Endodermal cell (in vitro differentiated cells): ENCODE results near the gene ZNF423. TPM values are rescaled to one million over a fixed set of nuclear protein-coding genes. Genes with fewer than 3 reads are reported as not detected.
"Not testable (repeated sequence)": the region's sequence is repeated elsewhere in the genome, so short reads cannot be mapped to it uniquely, and the experiment has no call there.

Experiments used
- DNase-seq: peaks from one replicate; pipeline ENCODE4 v3.0.0-alpha.2; 2017
- H3K27ac ChIP-seq: 2 replicates; pipeline ENCODE4 v1.5.1; 2013; ENCODE audit warnings: mild to moderate bottlenecking, low read depth, low read length, moderate library complexity
- H3K27me3 ChIP-seq: 2 replicates; pipeline ENCODE4 v1.6.1; 2013; ENCODE audit warnings: mild to moderate bottlenecking, low read length, moderate library complexity; ENCODE audit not compliant: insufficient read depth, control insufficient read depth, poor library complexity, severe bottlenecking
- H3K36me3 ChIP-seq: 2 replicates; pipeline ENCODE4 v1.7.0; 2013; ENCODE audit warnings: mild to moderate bottlenecking, low read length, moderate library complexity; ENCODE audit not compliant: control insufficient read depth, insufficient read depth
- H3K4me1 ChIP-seq: one replicate; pipeline ENCODE4 v1.7.0; 2013; ENCODE audit warnings: low read length; ENCODE audit not compliant: control insufficient read depth, insufficient read depth
- H3K4me3 ChIP-seq: 2 replicates; pipeline ENCODE4 v1.5.1; 2013; ENCODE audit warnings: mild to moderate bottlenecking, low read length, moderate library complexity
- H3K9ac ChIP-seq: 2 replicates; pipeline ENCODE4 v1.6.1; 2013; ENCODE audit warnings: mild to moderate bottlenecking, low read length, moderate library complexity; ENCODE audit not compliant: poor library complexity, severe bottlenecking; ENCODE audit errors: extremely low read depth
- H3K9me3 ChIP-seq: 2 replicates; pipeline ENCODE4 v1.6.1; 2013; ENCODE audit warnings: mild to moderate bottlenecking, low read length, moderate library complexity; ENCODE audit not compliant: control insufficient read depth
- H3K27ac Mint-ChIP-seq: 2 replicates; pipeline ENCODE4 v1.8.0; 2020; ENCODE audit warnings: mixed read lengths
- H3K27me3 Mint-ChIP-seq: 2 replicates; pipeline ENCODE4 v1.8.0; 2021; ENCODE audit warnings: mild to moderate bottlenecking, mixed read lengths; ENCODE audit not compliant: insufficient read depth
- H3K36me3 Mint-ChIP-seq: 2 replicates; pipeline ENCODE4 v1.8.0; 2020; ENCODE audit warnings: low read depth, mixed read lengths
- H3K4me1 Mint-ChIP-seq: 2 replicates; pipeline ENCODE4 v1.8.0; 2020; ENCODE audit warnings: mixed read lengths
- H3K4me3 Mint-ChIP-seq: 2 replicates; pipeline ENCODE4 v1.8.0; 2020; ENCODE audit warnings: mild to moderate bottlenecking, moderate library complexity, mixed read lengths
- H3K9me3 Mint-ChIP-seq: 2 replicates; pipeline ENCODE4 v1.8.0; 2020; ENCODE audit warnings: mild to moderate bottlenecking, mixed read lengths
- WGBS, 2 experiments: methylation state at CpG; one replicate each; pipeline versions ENCODE4 v1.1.5 to v1.1.7; 2013; ENCODE audit warnings: missing lambda C conversion rate in 2 of 2, mixed read lengths in 1 of 2; ENCODE audit not compliant: insufficient coverage in 1 of 2, insufficient read length in 1 of 2; 5-methylcytosine and 5-hydroxymethylcytosine counted together
- total RNA-seq, 2 donors: library from RNA; stranded (reverse); fragmentation: NEBNext Ultra II Directional in 1 of 2; extraction: Animal tissue kit (Norgen Biotek cat#: 25700) in 1 of 2; gene quantifications; 2 replicates in 1 of 2; 3 replicates in 1 of 2; pipeline ENCODE4 v1.2.1, GENCODE V29; 2021
- TF ChIP-seq, protein P1 (sequence below): fragments of 200-600 bp; sonication (generic); conservative IDR thresholded peaks from 2 replicates; pipeline ENCODE4 v1.5.0; 2021; ENCODE audit warnings: antibody characterized with exemption, mild to moderate bottlenecking

ZNF423 gene
- total RNA-seq, 2 donors from 2014 or later = 30.3 to 41.9 TPM

DNA sequence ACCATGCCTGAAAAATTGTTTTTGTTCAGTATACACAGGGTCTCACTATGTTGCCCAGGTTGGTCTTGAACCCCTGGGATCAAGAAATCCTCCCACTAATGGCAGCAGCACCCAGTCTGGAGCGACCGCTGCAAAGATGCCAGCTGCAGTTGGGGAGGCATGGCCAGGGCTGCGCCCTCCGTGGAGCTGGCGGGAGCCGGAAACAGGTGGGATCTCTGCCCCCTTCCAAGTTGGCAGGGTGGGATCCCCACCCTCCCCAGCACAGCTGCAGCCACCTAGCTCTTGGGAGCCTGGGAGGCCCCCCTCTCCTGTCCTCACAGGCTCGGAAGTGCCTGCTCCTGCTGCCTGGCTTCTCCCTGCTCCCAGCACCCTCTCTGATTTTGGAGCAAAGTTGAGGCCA, 176.8 kb downstream of the ZNF423 start:
- H3K9ac ChIP-seq = no peak overlapping the region
- no peaks in the 10 kb centered on the region for H3K4me1 Mint-ChIP-seq
- no peak overlapping the region for H3K4me3 Mint-ChIP-seq
- no peaks in the 10 kb centered on the region for H3K36me3 ChIP-seq
- no peak overlapping the region for H3K4me3 ChIP-seq
- no peaks in the 10 kb centered on the region for H3K27me3 ChIP-seq
- no peak overlapping the region for H3K27ac Mint-ChIP-seq
- TF ChIP-seq, protein P1, sequence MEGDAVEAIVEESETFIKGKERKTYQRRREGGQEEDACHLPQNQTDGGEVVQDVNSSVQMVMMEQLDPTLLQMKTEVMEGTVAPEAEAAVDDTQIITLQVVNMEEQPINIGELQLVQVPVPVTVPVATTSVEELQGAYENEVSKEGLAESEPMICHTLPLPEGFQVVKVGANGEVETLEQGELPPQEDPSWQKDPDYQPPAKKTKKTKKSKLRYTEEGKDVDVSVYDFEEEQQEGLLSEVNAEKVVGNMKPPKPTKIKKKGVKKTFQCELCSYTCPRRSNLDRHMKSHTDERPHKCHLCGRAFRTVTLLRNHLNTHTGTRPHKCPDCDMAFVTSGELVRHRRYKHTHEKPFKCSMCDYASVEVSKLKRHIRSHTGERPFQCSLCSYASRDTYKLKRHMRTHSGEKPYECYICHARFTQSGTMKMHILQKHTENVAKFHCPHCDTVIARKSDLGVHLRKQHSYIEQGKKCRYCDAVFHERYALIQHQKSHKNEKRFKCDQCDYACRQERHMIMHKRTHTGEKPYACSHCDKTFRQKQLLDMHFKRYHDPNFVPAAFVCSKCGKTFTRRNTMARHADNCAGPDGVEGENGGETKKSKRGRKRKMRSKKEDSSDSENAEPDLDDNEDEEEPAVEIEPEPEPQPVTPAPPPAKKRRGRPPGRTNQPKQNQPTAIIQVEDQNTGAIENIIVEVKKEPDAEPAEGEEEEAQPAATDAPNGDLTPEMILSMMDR = no peak
- no peak overlapping the region for H3K27ac ChIP-seq
- H3K27me3 Mint-ChIP-seq = no peaks in the 10 kb centered on the region
- H3K36me3 Mint-ChIP-seq = peaks cover 27% of the 10 kb centered on the region
- H3K9me3 ChIP-seq = peaks cover 8% of the 10 kb centered on the region
- no peak for DNase-seq
- no peaks in the 10 kb centered on the region for H3K4me1 ChIP-seq
- H3K9me3 Mint-ChIP-seq = peaks cover 6% of the 10 kb centered on the region
- whole genome bisulfite sequencing, 2 experiments = 89 to 93% methylated on average over 3 to 7 of the region's 7 CpGs

DNA sequence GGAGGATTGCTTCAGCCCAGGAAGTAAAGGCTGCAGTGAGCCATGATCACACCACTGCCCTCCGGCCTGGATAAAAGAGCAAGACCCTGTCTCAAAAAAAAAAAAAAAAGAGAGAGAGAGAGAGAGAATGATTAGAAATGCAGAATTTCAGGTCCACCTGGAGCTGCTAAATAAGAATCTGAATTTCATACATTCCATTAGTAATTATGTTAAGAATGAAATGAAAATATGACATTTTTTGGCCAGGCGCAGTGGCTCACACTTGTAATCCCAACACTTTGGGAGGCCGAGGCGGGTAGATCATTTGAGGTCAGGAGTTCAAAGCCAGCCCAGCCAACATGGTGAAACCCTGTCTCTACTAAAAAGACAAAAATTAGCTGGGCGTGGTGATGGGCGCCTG, 178.3 kb downstream of the ZNF423 start:
- not testable (repeated sequence) for H3K27ac Mint-ChIP-seq, H3K4me1 ChIP-seq, H3K27me3 ChIP-seq, H3K9me3 Mint-ChIP-seq, H3K27ac ChIP-seq, H3K9ac ChIP-seq, H3K4me1 Mint-ChIP-seq, H3K27me3 Mint-ChIP-seq, H3K4me3 ChIP-seq, H3K9me3 ChIP-seq, H3K4me3 Mint-ChIP-seq, H3K36me3 ChIP-seq, DNase-seq
- WGBS, 2 experiments = 95 to 100% methylated on average over 3 to 6 of the region's 6 CpGs
- H3K36me3 Mint-ChIP-seq = peaks cover 27% of the 10 kb centered on the region

DNA sequence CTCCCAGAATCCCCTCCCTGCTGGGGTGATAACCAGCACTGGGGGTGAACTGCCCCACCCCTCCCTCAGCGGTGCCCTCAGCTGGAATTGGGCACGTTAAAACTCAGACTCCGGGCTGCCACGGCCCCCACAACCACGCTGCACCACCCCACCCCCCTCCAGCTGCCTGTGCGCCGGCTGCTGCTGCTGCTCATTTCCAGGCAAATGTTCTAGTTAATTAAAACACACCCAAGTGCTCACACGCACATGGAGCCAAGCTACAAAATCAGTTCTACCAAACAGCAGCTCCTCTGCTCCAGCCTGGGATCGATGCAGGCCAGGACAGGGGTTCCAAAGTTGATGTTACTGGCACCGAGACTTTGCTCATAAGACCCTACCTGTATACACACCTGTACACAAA, 180.5 kb downstream of the ZNF423 start:
- Histone ChIP-seq H3K36me3 (no peaks in the 10 kb centered on the region), H3K9ac (no peak overlapping the region), H3K27ac (no peak overlapping the region), H3K27me3 (no peaks in the 10 kb centered on the region), H3K4me3 (no peak overlapping the region), H3K9me3 (peaks cover 5% of the 10 kb centered on the region), H3K4me1 (no peaks in the 10 kb centered on the region)
- no peak for DNase-seq
- Mint-ChIP-seq H3K27ac (peak overlapping the region; percentile 48), H3K4me1 (no peaks in the 10 kb centered on the region), H3K27me3 (no peaks in the 10 kb centered on the region), H3K36me3 (peaks cover 17% of the 10 kb centered on the region), H3K9me3 (peaks cover 6% of the 10 kb centered on the region), H3K4me3 (no peak overlapping the region)
- TF ChIP-seq, protein P1 = no peak
- WGBS, 2 experiments = 89 to 92% methylated on average over 2 to 10 of the region's 10 CpGs

DNA sequence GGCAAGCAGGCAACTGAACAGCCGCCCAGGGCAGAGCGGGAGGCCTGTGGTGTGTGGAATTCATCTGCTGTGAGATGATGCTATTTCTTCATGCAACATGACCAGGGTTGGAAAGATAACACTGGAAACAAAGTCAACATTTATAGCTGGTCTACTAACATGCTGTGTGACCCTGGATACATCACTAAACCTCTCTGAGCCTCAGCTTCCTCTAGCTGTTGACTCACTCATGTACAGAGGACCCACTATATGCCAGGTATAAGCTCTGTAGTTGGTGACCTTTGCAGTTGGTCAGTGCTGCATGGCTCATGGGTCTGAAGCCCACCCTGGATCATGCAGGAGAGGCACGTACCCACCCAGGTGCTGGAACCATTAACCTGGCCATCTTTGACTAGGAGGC, 180.9 kb downstream of the ZNF423 start:
- Mint-ChIP-seq H3K4me1 (no peaks in the 10 kb centered on the region), H3K27ac (no peak overlapping the region), H3K4me3 (no peak overlapping the region), H3K36me3 (peaks cover 13% of the 10 kb centered on the region), H3K9me3 (peaks cover 3% of the 10 kb centered on the region), H3K27me3 (no peaks in the 10 kb centered on the region)
- TF ChIP-seq, protein P1 = no peak
- Histone ChIP-seq H3K4me3 (no peak overlapping the region), H3K4me1 (no peaks in the 10 kb centered on the region), H3K9ac (no peak overlapping the region), H3K27ac (peak overlapping the region; percentile 3), H3K9me3 (peaks cover under 1% of the 10 kb centered on the region), H3K36me3 (no peaks in the 10 kb centered on the region), H3K27me3 (no peaks in the 10 kb centered on the region)
- 93% methylated on average over 2 to 3 of the region's 3 CpGs for WGBS, 2 experiments
- no peak for DNase-seq
